Measurements from ENCODE around the gene CCDC171.

Gene CCDC171

GRCh38 chr9:15867334-15867733 is 314.5 kb downstream of the CCDC171 start:
- no peak overlapping the region for H3K27ac ChIP-seq
- no peak for TF ChIP-seq ZFX (IDR thresholded peaks at IDR 0.05; ENCODE audit: borderline replicate concordance)
- no peak for TF ChIP-seq CTCF (IDR thresholded peaks at IDR 0.05)

GRCh38 chr9:15867988-15868387 is 315.1 kb downstream of the CCDC171 start:
- TF ChIP-seq CTCF (IDR thresholded peaks at IDR 0.05) (no peak), ZFX (IDR thresholded peaks at IDR 0.05; ENCODE audit: borderline replicate concordance) (no peak)
- H3K27ac ChIP-seq = no peak overlapping the region

- TF ChIP-seq ZFX (IDR thresholded peaks at IDR 0.05; ENCODE audit: borderline replicate concordance) = no peak
- TF ChIP-seq CTCF (IDR thresholded peaks at IDR 0.05) = peak; percentile 88
- peak overlapping the region; percentile 35 for H3K27ac ChIP-seq
Observed at GRCh38 chr9:15873573-15874177, 320.8 kb downstream of the CCDC171 start.

GRCh38 chr9:15882328-15882727 is 329.5 kb downstream of the CCDC171 start:
- H3K27ac ChIP-seq = no peak overlapping the region
- no peak for TF ChIP-seq ZFX (IDR thresholded peaks at IDR 0.05; ENCODE audit: borderline replicate concordance)

- TF ChIP-seq CTCF (IDR thresholded peaks at IDR 0.05) (no peak), ZFX (IDR thresholded peaks at IDR 0.05; ENCODE audit: borderline replicate concordance) (no peak)
- no peak overlapping the region for H3K27ac ChIP-seq
Observed at GRCh38 chr9:15882883-15883282, 330.0 kb downstream of the CCDC171 start.

- no peak overlapping the region for H3K27ac ChIP-seq
- TF ChIP-seq CTCF (IDR thresholded peaks at IDR 0.05) (no peak), ZFX (IDR thresholded peaks at IDR 0.05; ENCODE audit: borderline replicate concordance) (no peak)
Observed at GRCh38 chr9:15885464-15885863, 332.6 kb downstream of the CCDC171 start.

- TF ChIP-seq ZFX (IDR thresholded peaks at IDR 0.05; ENCODE audit: borderline replicate concordance) (no peak), CTCF (IDR thresholded peaks at IDR 0.05) (no peak)
- H3K27ac ChIP-seq = no peak overlapping the region
Observed at GRCh38 chr9:15889555-15889954, 336.7 kb downstream of the CCDC171 start.

GRCh38 chr9:15901572-15901971 is 348.7 kb downstream of the CCDC171 start:
- H3K27ac ChIP-seq = no peak overlapping the region
- no peak for TF ChIP-seq ZFX (IDR thresholded peaks at IDR 0.05; ENCODE audit: borderline replicate concordance)
- no peak for TF ChIP-seq CTCF (IDR thresholded peaks at IDR 0.05)

Data from 22Rv1 (cell line).